Liver (tissue), 3 donors: ENCODE measurements around the gene DMPK.

ENCODE experiments used
- CTCF ChIP-seq: fragments of 150-350 bp; IDR thresholded peaks from 2 replicates; pipeline ENCODE4 v1.5.1; 2017; ENCODE audit warnings: improper control_type of control experiment, low read depth, low read length; ENCODE audit not compliant: missing input control
- EGR1 ChIP-seq, 2 donors: IDR thresholded peaks; 2 replicates each; pipeline ENCODE4 v1.6.1; 2016 to 2018; ENCODE audit warnings: antibody characterized with exemption in 2 of 2, low read depth in 2 of 2
- RXRA ChIP-seq, 2 donors: IDR thresholded peaks; 2 replicates each; pipeline ENCODE4 v1.6.1; 2017 to 2018; ENCODE audit warnings: antibody characterized with exemption in 2 of 2, mild to moderate bottlenecking in 1 of 2
- ZBTB33 ChIP-seq: IDR thresholded peaks from 2 replicates; pipeline ENCODE4 v1.6.1; 2016; ENCODE audit warnings: antibody characterized with exemption
- TF ChIP-seq, protein P1 (sequence below): IDR thresholded peaks from 2 replicates; pipeline ENCODE4 v1.6.1; 2016; ENCODE audit warnings: antibody characterized with exemption
- TF ChIP-seq, protein P2 (sequence below): IDR thresholded peaks from 2 replicates; pipeline ENCODE4 v1.6.1; 2016; ENCODE audit warnings: antibody characterized with exemption, mild to moderate bottlenecking
- TF ChIP-seq, protein P3 (sequence below): IDR thresholded peaks from 2 replicates; pipeline ENCODE4 v1.6.1; 2016; ENCODE audit warnings: antibody characterized with exemption
- donor health status: healthy.
- donor health status: healthy.

- TF ChIP-seq, protein P1, sequence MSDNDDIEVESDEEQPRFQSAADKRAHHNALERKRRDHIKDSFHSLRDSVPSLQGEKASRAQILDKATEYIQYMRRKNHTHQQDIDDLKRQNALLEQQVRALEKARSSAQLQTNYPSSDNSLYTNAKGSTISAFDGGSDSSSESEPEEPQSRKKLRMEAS: no peak
- TF ChIP-seq CTCF (no peak), RXRA (IDR thresholded peaks at IDR 0.05) (no peak), EGR1 (IDR thresholded peaks at IDR 0.05; ENCODE audit: low read depth in 2 of 2) (no peak), ZBTB33 (no peak)
- TF ChIP-seq, protein P2, sequence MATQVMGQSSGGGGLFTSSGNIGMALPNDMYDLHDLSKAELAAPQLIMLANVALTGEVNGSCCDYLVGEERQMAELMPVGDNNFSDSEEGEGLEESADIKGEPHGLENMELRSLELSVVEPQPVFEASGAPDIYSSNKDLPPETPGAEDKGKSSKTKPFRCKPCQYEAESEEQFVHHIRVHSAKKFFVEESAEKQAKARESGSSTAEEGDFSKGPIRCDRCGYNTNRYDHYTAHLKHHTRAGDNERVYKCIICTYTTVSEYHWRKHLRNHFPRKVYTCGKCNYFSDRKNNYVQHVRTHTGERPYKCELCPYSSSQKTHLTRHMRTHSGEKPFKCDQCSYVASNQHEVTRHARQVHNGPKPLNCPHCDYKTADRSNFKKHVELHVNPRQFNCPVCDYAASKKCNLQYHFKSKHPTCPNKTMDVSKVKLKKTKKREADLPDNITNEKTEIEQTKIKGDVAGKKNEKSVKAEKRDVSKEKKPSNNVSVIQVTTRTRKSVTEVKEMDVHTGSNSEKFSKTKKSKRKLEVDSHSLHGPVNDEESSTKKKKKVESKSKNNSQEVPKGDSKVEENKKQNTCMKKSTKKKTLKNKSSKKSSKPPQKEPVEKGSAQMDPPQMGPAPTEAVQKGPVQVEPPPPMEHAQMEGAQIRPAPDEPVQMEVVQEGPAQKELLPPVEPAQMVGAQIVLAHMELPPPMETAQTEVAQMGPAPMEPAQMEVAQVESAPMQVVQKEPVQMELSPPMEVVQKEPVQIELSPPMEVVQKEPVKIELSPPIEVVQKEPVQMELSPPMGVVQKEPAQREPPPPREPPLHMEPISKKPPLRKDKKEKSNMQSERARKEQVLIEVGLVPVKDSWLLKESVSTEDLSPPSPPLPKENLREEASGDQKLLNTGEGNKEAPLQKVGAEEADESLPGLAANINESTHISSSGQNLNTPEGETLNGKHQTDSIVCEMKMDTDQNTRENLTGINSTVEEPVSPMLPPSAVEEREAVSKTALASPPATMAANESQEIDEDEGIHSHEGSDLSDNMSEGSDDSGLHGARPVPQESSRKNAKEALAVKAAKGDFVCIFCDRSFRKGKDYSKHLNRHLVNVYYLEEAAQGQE: no peak
- TF ChIP-seq, protein P3, sequence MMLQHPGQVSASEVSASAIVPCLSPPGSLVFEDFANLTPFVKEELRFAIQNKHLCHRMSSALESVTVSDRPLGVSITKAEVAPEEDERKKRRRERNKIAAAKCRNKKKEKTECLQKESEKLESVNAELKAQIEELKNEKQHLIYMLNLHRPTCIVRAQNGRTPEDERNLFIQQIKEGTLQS: no peak
Observed at GRCh38 chr19:45786533-45786894, 4.2 kb upstream of the DMPK start.
